Measurements from ENCODE around the gene PIM1. TPM values are rescaled to one million over a fixed set of nuclear protein-coding genes. Genes with fewer than 3 reads are reported as not detected.
"Not testable (repeated sequence)": the region's sequence is repeated elsewhere in the genome, so short reads cannot be mapped to it uniquely, and the experiment has no call there.

PIM1 gene
- total RNA-seq, 3 donors from 2014 or later: 17.4 to 56.0 (median 31.6) TPM

- Histone ChIP-seq H3K27ac (peak overlapping the region in 1 of 2 donors; percentile 17), H3K4me3 (no peak overlapping the region), H3K4me1 (no peaks in the 10 kb centered on the region), H3K36me3 (no peaks in the 10 kb centered on the region), H3K9me3 (no peaks in the 10 kb centered on the region), H3K27me3 (no peaks in the 10 kb centered on the region)
- DNase-seq (ENCODE audit: low spot score in 2 of 2): no peak
- TF ChIP-seq CTCF (IDR thresholded peaks at IDR 0.05) (no peak), POLR2AphosphoS5 (IDR thresholded peaks at IDR 0.05) (no peak), POLR2A (IDR thresholded peaks at IDR 0.05) (no peak)
- intact Hi-C loops (cut with DNase I; ENCODE audit: low total_unique reads): no loop called here
Observed at GRCh38 chr6:37125774-37126492, 44.0 kb upstream of the PIM1 start.

- H3K36me3 ChIP-seq: no peaks in the 10 kb centered on the region
- no peaks in the 10 kb centered on the region for H3K9me3 ChIP-seq
- intact Hi-C loops (cut with DNase I; ENCODE audit: low total_unique reads): no loop called here
- no peak for DNase-seq (ENCODE audit: low spot score in 2 of 2)
- peaks cover 0 to 5% of the 10 kb centered on the region in 2 donors for H3K4me1 ChIP-seq
- no peak overlapping the region for H3K4me3 ChIP-seq
- no peaks in the 10 kb centered on the region for H3K27me3 ChIP-seq
- TF ChIP-seq POLR2AphosphoS5 (IDR thresholded peaks at IDR 0.05): no peak
- TF ChIP-seq POLR2A (IDR thresholded peaks at IDR 0.05): no peak
- TF ChIP-seq CTCF (IDR thresholded peaks at IDR 0.05): no peak
- no peak overlapping the region for H3K27ac ChIP-seq
Observed at GRCh38 chr6:37126493-37126958, 43.4 kb upstream of the PIM1 start.

- Histone ChIP-seq H3K9me3 (no peaks in the 10 kb centered on the region), H3K27ac (no peak overlapping the region), H3K4me3 (no peak overlapping the region), H3K4me1 (peaks cover 0 to 6% of the 10 kb centered on the region in 2 donors), H3K36me3 (no peaks in the 10 kb centered on the region), H3K27me3 (no peaks in the 10 kb centered on the region)
- intact Hi-C loops (cut with DNase I; ENCODE audit: low total_unique reads): no loop called here
- no peak for DNase-seq (ENCODE audit: low spot score in 2 of 2)
- no peak for TF ChIP-seq CTCF (IDR thresholded peaks at IDR 0.05)
- TF ChIP-seq POLR2A (IDR thresholded peaks at IDR 0.05): no peak
- no peak for TF ChIP-seq POLR2AphosphoS5 (IDR thresholded peaks at IDR 0.05)
Observed at GRCh38 chr6:37126961-37127616, 42.9 kb upstream of the PIM1 start.

GRCh38 chr6:37127961-37128862 lies 41.7 kb upstream of the PIM1 start:
- H3K4me3 ChIP-seq: no peak overlapping the region
- no peaks in the 10 kb centered on the region for H3K36me3 ChIP-seq
- H3K9me3 ChIP-seq: no peaks in the 10 kb centered on the region
- no peaks in the 10 kb centered on the region for H3K27me3 ChIP-seq
- TF ChIP-seq POLR2A (IDR thresholded peaks at IDR 0.05) (no peak), POLR2AphosphoS5 (IDR thresholded peaks at IDR 0.05) (no peak), CTCF (IDR thresholded peaks at IDR 0.05) (no peak)
- peaks cover 0 to 6% of the 10 kb centered on the region in 2 donors for H3K4me1 ChIP-seq
- no peak overlapping the region for H3K27ac ChIP-seq
- intact Hi-C loops (cut with DNase I; ENCODE audit: low total_unique reads): no loop called here
- no peak for DNase-seq (ENCODE audit: low spot score in 2 of 2)

GRCh38 chr6:37128863-37129443 lies 41.0 kb upstream of the PIM1 start:
- H3K27me3 ChIP-seq; H3K4me3 ChIP-seq; H3K9me3 ChIP-seq; DNase-seq (ENCODE audit: low spot score in 2 of 2); H3K4me1 ChIP-seq; H3K36me3 ChIP-seq; H3K27ac ChIP-seq; intact Hi-C loops (cut with DNase I; ENCODE audit: low total_unique reads): not testable (repeated sequence)

Data from breast epithelium (tissue), 4 donors.